GM12874 (cell line): ENCODE measurements around the gene ADAM11.

Source experiments
- CTCF ChIP-seq: IDR thresholded peaks from 2 replicates; pipeline ENCODE4 v1.5.1; 2011; ENCODE audit warnings: low read depth, mild to moderate bottlenecking, control low read depth, low read length, moderate library complexity; ENCODE audit not compliant: insufficient read depth

The ADAM11 gene

GRCh38 chr17:44830359-44831288, 71.8 kb downstream of the ADAM11 start:
- TF ChIP-seq CTCF = no peak

- no peak for TF ChIP-seq CTCF
Observed at GRCh38 chr17:44831371-44831770, 72.6 kb downstream of the ADAM11 start.
